Ovary (tissue), 3 donors: ENCODE data around the gene CLNK.

Experiments used
- EP300 ChIP-seq: sonication (generic); formaldehyde crosslinking; IDR thresholded peaks from one replicate; pipeline ENCODE4 v1.6.1; 2017; ENCODE audit warnings: antibody characterized with exemption
- POLR2A ChIP-seq: fragments of 450-650 bp; IDR thresholded peaks from one replicate; pipeline ENCODE4 v1.6.1; 2017; ENCODE audit warnings: antibody characterized with exemption, mild to moderate bottlenecking, moderate library complexity
- TF ChIP-seq, protein P1 (sequence below), 3 donors: fragments of 450-650 bp in 2 of 3; fragments of 200-600 bp in 1 of 3; IDR thresholded peaks; one replicate each; pipeline versions ENCODE4 v1.5.1 to v1.8.0; 2016 to 2022; ENCODE audit warnings: antibody characterized with exemption in 3 of 3, mild to moderate bottlenecking in 1 of 3
- donor health status: DM: no; HTN: no; CAD: no.

DNA sequence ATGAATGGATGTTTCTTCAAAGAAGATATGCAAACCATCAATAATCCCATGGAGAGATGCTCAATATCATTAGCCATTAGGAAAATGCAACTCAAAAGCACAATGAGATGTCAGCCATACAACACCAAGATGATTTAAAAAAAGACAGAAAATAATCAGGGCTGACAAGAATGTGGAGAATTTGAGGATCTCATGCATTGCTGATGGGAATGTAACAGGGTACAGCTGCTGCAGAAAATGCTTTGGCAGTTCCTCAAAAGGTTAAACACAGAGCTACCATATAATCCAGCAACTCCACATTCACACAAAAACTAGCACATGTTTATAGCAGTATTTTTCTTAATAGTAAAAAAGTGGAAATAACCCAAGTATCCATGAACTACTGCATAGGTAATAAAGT is 116.8 kb downstream of the CLNK start:
- TF ChIP-seq, protein P1, sequence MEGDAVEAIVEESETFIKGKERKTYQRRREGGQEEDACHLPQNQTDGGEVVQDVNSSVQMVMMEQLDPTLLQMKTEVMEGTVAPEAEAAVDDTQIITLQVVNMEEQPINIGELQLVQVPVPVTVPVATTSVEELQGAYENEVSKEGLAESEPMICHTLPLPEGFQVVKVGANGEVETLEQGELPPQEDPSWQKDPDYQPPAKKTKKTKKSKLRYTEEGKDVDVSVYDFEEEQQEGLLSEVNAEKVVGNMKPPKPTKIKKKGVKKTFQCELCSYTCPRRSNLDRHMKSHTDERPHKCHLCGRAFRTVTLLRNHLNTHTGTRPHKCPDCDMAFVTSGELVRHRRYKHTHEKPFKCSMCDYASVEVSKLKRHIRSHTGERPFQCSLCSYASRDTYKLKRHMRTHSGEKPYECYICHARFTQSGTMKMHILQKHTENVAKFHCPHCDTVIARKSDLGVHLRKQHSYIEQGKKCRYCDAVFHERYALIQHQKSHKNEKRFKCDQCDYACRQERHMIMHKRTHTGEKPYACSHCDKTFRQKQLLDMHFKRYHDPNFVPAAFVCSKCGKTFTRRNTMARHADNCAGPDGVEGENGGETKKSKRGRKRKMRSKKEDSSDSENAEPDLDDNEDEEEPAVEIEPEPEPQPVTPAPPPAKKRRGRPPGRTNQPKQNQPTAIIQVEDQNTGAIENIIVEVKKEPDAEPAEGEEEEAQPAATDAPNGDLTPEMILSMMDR (IDR thresholded peaks at IDR 0.05) = no peak
- no peak for TF ChIP-seq POLR2A
- TF ChIP-seq EP300 = no peak
